Measurements from ENCODE around the gene HDAC2.

Gene HDAC2

DNA sequence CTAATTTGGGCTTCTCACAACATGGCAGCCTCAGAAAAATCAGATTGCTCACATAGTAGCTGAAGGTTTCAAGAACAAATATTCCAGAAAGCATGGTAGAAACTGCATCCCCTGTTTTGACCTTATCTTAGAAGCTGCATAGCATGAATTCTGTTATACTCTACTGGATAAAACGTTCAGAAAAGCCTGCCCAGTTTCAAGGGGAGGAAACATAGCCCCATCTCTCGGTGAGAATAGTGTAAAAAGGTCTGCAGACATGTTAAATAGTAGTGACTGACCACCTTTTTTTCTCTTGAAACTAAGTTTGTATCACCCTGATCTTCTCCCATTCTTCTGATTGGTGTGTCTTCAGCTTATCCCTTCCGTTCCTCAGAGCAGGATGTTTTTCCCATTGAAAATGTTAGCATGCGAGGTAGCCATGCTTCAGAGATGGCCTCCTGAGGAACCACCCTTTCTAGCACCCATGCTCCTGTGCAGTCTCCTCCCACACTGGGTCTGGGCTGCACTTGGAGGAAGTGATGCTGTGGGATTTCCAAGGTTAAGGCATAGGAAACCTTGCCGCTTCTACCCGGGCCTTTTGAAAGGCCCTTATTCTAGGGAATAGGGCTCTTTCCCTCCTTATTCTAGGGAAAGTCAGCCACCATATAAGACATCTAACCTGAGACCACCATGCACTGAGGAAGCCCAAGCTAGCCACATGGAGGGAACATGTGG is 63.7 kb downstream of the HDAC2 start:
- no peak for DNase-seq (ENCODE audit: low spot score)
- in situ Hi-C loops (cut with MboI; ENCODE audit: low sequenced_read_pairs, unreplicated experiment): loop anchor here (10.0 kb wide), 1 partner anchor 1122 kb away; no protein-coding TSS in a partner anchor
- TF ChIP-seq, protein P1, sequence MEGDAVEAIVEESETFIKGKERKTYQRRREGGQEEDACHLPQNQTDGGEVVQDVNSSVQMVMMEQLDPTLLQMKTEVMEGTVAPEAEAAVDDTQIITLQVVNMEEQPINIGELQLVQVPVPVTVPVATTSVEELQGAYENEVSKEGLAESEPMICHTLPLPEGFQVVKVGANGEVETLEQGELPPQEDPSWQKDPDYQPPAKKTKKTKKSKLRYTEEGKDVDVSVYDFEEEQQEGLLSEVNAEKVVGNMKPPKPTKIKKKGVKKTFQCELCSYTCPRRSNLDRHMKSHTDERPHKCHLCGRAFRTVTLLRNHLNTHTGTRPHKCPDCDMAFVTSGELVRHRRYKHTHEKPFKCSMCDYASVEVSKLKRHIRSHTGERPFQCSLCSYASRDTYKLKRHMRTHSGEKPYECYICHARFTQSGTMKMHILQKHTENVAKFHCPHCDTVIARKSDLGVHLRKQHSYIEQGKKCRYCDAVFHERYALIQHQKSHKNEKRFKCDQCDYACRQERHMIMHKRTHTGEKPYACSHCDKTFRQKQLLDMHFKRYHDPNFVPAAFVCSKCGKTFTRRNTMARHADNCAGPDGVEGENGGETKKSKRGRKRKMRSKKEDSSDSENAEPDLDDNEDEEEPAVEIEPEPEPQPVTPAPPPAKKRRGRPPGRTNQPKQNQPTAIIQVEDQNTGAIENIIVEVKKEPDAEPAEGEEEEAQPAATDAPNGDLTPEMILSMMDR (IDR thresholded peaks at IDR 0.05; ENCODE audit: borderline replicate concordance, control extremely low read depth, extremely low read depth, insufficient read depth, missing control alignments): no peak

- no peak for DNase-seq (ENCODE audit: low spot score)
- in situ Hi-C loops (cut with MboI; ENCODE audit: low sequenced_read_pairs, unreplicated experiment): loop anchor here (10.0 kb wide), 1 partner anchor 1119 kb away; no protein-coding TSS in a partner anchor
These were observed 67.2 kb downstream of the HDAC2 start for GRCh38 chr6:113903666-113904330.

DNA sequence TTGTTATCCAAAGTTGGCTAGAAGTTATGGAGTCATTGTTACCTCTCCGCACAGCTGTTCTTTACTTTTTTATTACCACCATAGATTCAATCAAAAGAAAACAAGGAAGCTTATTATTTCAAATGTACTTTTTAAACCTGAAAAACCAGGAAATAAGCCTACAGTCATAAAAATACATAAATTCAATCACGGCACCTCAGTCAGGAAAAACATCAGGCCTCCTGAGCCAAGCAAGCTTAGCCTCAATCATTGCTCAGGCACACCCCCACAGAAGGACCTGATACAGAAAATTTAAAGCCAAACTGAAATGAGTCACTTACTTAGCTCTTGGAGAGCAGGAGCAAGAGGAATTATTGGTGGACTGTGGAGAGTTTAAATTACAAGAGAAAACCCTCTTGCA is 69.5 kb downstream of the HDAC2 start:
- TF ChIP-seq, protein P1 (IDR thresholded peaks at IDR 0.05; ENCODE audit: borderline replicate concordance, control extremely low read depth, extremely low read depth, insufficient read depth, missing control alignments): no peak
- DNase-seq (ENCODE audit: low spot score): no peak
- in situ Hi-C loops (cut with MboI; ENCODE audit: low sequenced_read_pairs, unreplicated experiment): loop anchor here (10.0 kb wide), 1 partner anchor 1117 kb away; no protein-coding TSS in a partner anchor

More at GRCh38 chr6:113903666-113904330, 67.2 kb downstream of the HDAC2 start:
- TF ChIP-seq, protein P1 (IDR thresholded peaks at IDR 0.05; ENCODE audit: borderline replicate concordance, control extremely low read depth, extremely low read depth, insufficient read depth, missing control alignments): no peak

GRCh38 chr6:113894712-113895674 is 76.0 kb downstream of the HDAC2 start:
- DNase-seq (ENCODE audit: low spot score): no peak
- TF ChIP-seq, protein P1 (IDR thresholded peaks at IDR 0.05; ENCODE audit: borderline replicate concordance, control extremely low read depth, extremely low read depth, insufficient read depth, missing control alignments): no peak
- in situ Hi-C loops (cut with MboI; ENCODE audit: low sequenced_read_pairs, unreplicated experiment): loop anchor here (25.0 kb wide), 1 partner anchor 1708 kb away; no protein-coding TSS in a partner anchor

DNA sequence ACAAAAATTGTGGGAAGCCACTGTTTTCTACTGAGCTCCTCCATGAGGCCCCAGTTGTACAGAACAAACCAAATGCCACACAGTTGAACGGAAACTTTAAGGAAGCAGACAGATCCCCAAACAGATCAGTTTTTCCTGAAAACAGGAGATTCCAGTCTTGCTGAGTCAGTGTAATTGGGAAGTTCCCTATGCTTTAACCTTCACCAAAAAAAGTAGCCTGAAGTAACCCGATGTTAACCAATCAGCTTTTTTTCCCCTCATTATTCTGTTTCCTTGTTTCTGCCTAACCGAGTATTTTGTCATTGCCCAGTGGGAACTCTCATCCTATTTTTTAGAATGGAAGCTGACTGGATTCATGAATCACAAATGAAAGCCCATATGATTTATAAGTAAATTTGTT is 77.1 kb downstream of the HDAC2 start:
- no peak for DNase-seq (ENCODE audit: low spot score)
- in situ Hi-C loops (cut with MboI; ENCODE audit: low sequenced_read_pairs, unreplicated experiment): loop anchor here (25.0 kb wide), 1 partner anchor 1707 kb away; no protein-coding TSS in a partner anchor
- TF ChIP-seq, protein P1 (IDR thresholded peaks at IDR 0.05; ENCODE audit: borderline replicate concordance, control extremely low read depth, extremely low read depth, insufficient read depth, missing control alignments): no peak

DNA sequence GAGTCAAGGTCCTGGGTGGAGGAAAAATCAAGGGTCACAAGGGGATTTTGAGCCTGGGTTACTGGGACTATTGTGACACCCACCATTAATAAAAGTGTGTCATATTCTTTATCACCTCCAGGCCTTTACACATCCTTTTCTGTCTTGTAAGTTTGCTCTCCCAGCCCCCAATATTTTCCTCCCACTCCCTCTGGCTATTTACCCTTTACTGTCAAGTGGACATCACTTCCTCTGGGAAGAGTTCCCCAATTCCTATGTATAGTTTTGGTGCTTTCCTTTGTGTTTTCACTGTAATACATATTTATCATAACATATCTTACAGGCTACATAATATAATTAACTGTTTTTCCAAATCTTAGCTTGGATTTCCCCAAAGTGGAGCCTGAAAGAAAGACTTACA is 77.5 kb downstream of the HDAC2 start:
- no peak for DNase-seq (ENCODE audit: low spot score)
- TF ChIP-seq, protein P1 (IDR thresholded peaks at IDR 0.05; ENCODE audit: borderline replicate concordance, control extremely low read depth, extremely low read depth, insufficient read depth, missing control alignments): no peak
- in situ Hi-C loops (cut with MboI; ENCODE audit: low sequenced_read_pairs, unreplicated experiment): loop anchor here (25.0 kb wide), 1 partner anchor 1706 kb away; no protein-coding TSS in a partner anchor

Data from GM13976 (cell line).